HCT116 (cell line): Measurements from ENCODE around the gene MUS81. TPM values are rescaled to one million over a fixed set of nuclear protein-coding genes. Genes with fewer than 3 reads are reported as not detected.
A peak's percentile ranks its signal among the peaks of the same experiment; 100 is the strongest.

ENCODE experiments used
- ATAC-seq: fragments of 200-7000 bp; cut with Tn5 transposase; 2 replicates; pipeline ENCODE4 v1.9.1; 2020; ENCODE audit warnings: mild to moderate bottlenecking, moderate library complexity
- BruUV-seq: library from RNA; stranded (reverse); fragments of 400-500 nt; replicated peaks from 2 replicates; lab custom pipeline; 2021; lab: Mats Ljungman, UMichigan
- CTCF ChIA-PET: fragments of 300-600 bp; sonication (Branson Sonifier 250); formaldehyde crosslinking; loops from one replicate; lab custom pipeline; 2021; ENCODE audit warnings: antibody characterized with exemption; lab: Charles Lee
- POLR2A ChIA-PET: fragments of 300-600, 350-600 bp; sonication (Branson Sonifier 250); formaldehyde crosslinking; loops from one replicate; lab custom pipeline; 2021; ENCODE audit warnings: antibody characterized with exemption; lab: Charles Lee
- RAD21 ChIA-PET, 2 experiments: fragments of 300-600 bp; sonication (Branson Sonifier 250); formaldehyde crosslinking; loops; one replicate each; lab custom pipeline; 2023; ENCODE audit warnings: low total read pairs in 2 of 2; ENCODE audit not compliant: uncharacterized antibody in 2 of 2, unreplicated experiment in 2 of 2, low non-redundant PET in 1 of 2; lab: Charles Lee
- DNase-seq: peaks from one replicate; pipeline ENCODE4 v3.0.0-alpha.2; 2010; ENCODE audit warnings: low read depth, low spot score
- H2AFZ ChIP-seq: fragments of 200-600 bp; shearing (Covaris generic), sonication (generic); 2 replicates; pipeline ENCODE4 v1.6.1; 2017; ENCODE audit warnings: low read depth, mixed run types, mixed read lengths, antibody characterized with exemption, low read length; ENCODE audit not compliant: poor library complexity, severe bottlenecking
- H3K27ac ChIP-seq: 2 replicates; pipeline ENCODE4 v1.5.1; 2012; ENCODE audit warnings: low read depth, low read length
- H3K27me3 ChIP-seq: fragments of 200-600 bp; sonication (generic); 2 replicates; pipeline ENCODE4 v1.6.1; 2016; ENCODE audit warnings: mixed run types, low read length, mixed read lengths; ENCODE audit not compliant: insufficient read depth
- H3K36me3 ChIP-seq, 2 experiments: fragments of 200-500 bp in 1 of 2; fragments of 200-600 bp in 1 of 2; sonication (Bioruptor generic) in 1 of 2; sonication (generic) in 1 of 2; 2 replicates each; pipeline versions ENCODE4 v1.5.1 to v1.6.1; 2014 to 2016; ENCODE audit warnings: low read length in 2 of 2, inconsistent platforms in 1 of 2, mixed read lengths in 1 of 2, mixed run types in 1 of 2; ENCODE audit not compliant: insufficient read depth in 2 of 2, control insufficient read depth in 1 of 2
- H3K4me1 ChIP-seq, 2 experiments: fragments of 200-600 bp in 1 of 2; sonication (generic) in 1 of 2; 2 replicates each; pipeline versions ENCODE4 v1.5.1 to v1.6.1; 2012 to 2017; ENCODE audit warnings: low read length in 2 of 2, inconsistent platforms in 1 of 2, mild to moderate bottlenecking in 1 of 2, mixed read lengths in 1 of 2, mixed run types in 1 of 2, moderate library complexity in 1 of 2; ENCODE audit not compliant: insufficient read depth in 2 of 2, control insufficient read depth in 1 of 2
- H3K4me2 ChIP-seq: fragments of 200-600 bp; sonication (generic); 2 replicates; pipeline ENCODE4 v1.6.1; 2017; ENCODE audit warnings: mixed run types, low read length, mixed read lengths
- H3K4me3 ChIP-seq, 2 experiments: fragments of 200-600 bp in 1 of 2; sonication (generic) in 1 of 2; replicated peaks in 1 of 2; 2 replicates each; pipeline ENCODE4 v1.5.1; 2011 to 2016; ENCODE audit warnings: low read length in 2 of 2, control low read depth in 1 of 2, low read depth in 1 of 2, mild to moderate bottlenecking in 1 of 2, mixed read lengths in 1 of 2, mixed run types in 1 of 2
- H3K79me2 ChIP-seq: fragments of 200-600 bp; sonication (generic); 2 replicates; pipeline ENCODE4 v1.6.1; 2017; ENCODE audit warnings: mild to moderate bottlenecking, mixed run types, low read length, moderate library complexity, mixed read lengths; ENCODE audit not compliant: insufficient read depth
- H3K9ac ChIP-seq: fragments of 200-600 bp; sonication (generic); 2 replicates; pipeline ENCODE4 v1.6.1; 2016; ENCODE audit warnings: low read length, mixed read lengths
- H3K9me2 ChIP-seq: fragments of 200-600 bp; sonication (generic), shearing (Covaris generic); 2 replicates; pipeline ENCODE4 v1.6.1; 2017; ENCODE audit warnings: mixed run types, mild to moderate bottlenecking, moderate library complexity; ENCODE audit not compliant: insufficient read depth
- H3K9me3 ChIP-seq, 2 experiments: fragments of 200-500 bp in 1 of 2; fragments of 200-600 bp in 1 of 2; sonication (Bioruptor generic) in 1 of 2; sonication (generic) in 1 of 2; 2 replicates each; pipeline ENCODE4 v1.6.1; 2014 to 2017; ENCODE audit warnings: low read length in 2 of 2, mixed read lengths in 2 of 2, inconsistent platforms in 1 of 2, low read depth in 1 of 2, mild to moderate bottlenecking in 1 of 2, mixed run types in 1 of 2, moderate library complexity in 1 of 2; ENCODE audit not compliant: control insufficient read depth in 1 of 2, insufficient read depth in 1 of 2
- H4K20me1 ChIP-seq: fragments of 200-600 bp; sonication (generic), shearing (Covaris generic); 2 replicates; pipeline ENCODE4 v1.6.1; 2017; ENCODE audit warnings: mixed run types, mild to moderate bottlenecking, moderate library complexity; ENCODE audit not compliant: insufficient read depth
- CBX3 ChIP-seq: IDR thresholded peaks from 2 replicates; pipeline ENCODE4 v1.6.1; 2012; ENCODE audit warnings: low read depth
- CEBPB ChIP-seq: IDR thresholded peaks from 2 replicates; pipeline ENCODE4 v1.6.1; 2012; ENCODE audit warnings: low read depth
- ELF1 ChIP-seq: IDR thresholded peaks from 2 replicates; pipeline ENCODE4 v1.6.1; 2012; ENCODE audit warnings: low read depth, borderline replicate concordance
- EZH2 ChIP-seq: fragments of 200-600 bp; sonication (generic); IDR thresholded peaks from 2 replicates; pipeline ENCODE4 v1.6.1; 2017; ENCODE audit warnings: antibody characterized with exemption, mixed run types
- FOSL1 ChIP-seq: IDR thresholded peaks from 2 replicates; pipeline ENCODE4 v1.6.1; 2012; ENCODE audit warnings: low read depth
- SIN3A ChIP-seq: IDR thresholded peaks from 2 replicates; pipeline ENCODE4 v1.6.1; 2012; ENCODE audit warnings: low read depth
- SP1 ChIP-seq: IDR thresholded peaks from 2 replicates; pipeline ENCODE4 v1.6.1; 2012; ENCODE audit warnings: low read depth
- YY1 ChIP-seq: IDR thresholded peaks from 2 replicates; pipeline ENCODE4 v1.6.1; 2011; ENCODE audit warnings: low read length, low read depth, moderate library complexity, mild to moderate bottlenecking; ENCODE audit not compliant: insufficient replicate concordance; ENCODE audit errors: extremely low read depth
- ZFX ChIP-seq: fragments of 450-650 bp; IDR thresholded peaks from 2 replicates; pipeline ENCODE4 v1.6.1; 2017
- intact Hi-C: fragments of 100-400 bp; cut with micrococcal nuclease; formaldehyde crosslinking; loops from 2 replicates; pipeline ENCODE4 v1.10.0; 2022
- total RNA-seq: library from RNA; stranded (reverse); gene quantifications from one replicate; pipeline ENCODE4 v1.2.1, GENCODE V29; 2021; ENCODE audit not compliant: unreplicated experiment
- TF ChIP-seq, protein P1 (sequence below): IDR thresholded peaks from 2 replicates; pipeline ENCODE4 v1.6.1; 2011; ENCODE audit warnings: mild to moderate bottlenecking, low read length, moderate library complexity; ENCODE audit not compliant: insufficient replicate concordance; ENCODE audit errors: extremely low read depth
- TF ChIP-seq, protein P2 (sequence below): IDR thresholded peaks from 2 replicates; pipeline ENCODE4 v1.6.1; 2012; ENCODE audit warnings: low read depth

The MUS81 gene
- total RNA-seq, 1 experiment from 2014 or later = 47.2 TPM

DNA sequence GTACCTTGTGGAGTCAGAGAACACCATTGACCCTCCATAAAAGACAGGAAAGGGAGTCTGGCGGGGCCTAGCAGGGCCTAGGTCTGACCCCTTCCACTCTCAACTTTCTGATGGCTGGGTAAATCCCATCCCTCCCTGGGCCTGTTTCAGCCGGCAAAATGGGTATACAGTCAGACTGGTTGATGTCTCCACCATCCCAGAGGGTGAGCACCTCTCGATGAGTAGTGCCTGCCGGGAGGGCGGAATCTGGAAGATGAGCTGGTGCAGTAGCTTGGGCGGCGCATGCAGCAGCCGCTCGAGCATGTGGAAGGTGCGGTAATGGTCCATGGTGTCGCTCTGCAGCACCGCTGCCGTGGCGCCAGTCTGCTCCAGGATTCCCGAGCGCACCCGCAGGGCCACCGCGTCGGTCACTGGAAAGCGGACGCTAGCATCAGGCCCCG is 27.5 kb downstream of the MUS81 start:
- peak overlapping the region; percentile 97 for H3K27ac ChIP-seq
- intact Hi-C loops = loop anchor here (2.0 kb wide), 2 partner anchors 73 to 175 kb away; partner anchors contain the start of genes KAT5 and SART1
- H3K9me2 ChIP-seq = no peaks in the 10 kb centered on the region
- H4K20me1 ChIP-seq = no peaks in the 10 kb centered on the region
- POLR2A ChIA-PET = interaction anchor here (0.6 to 8.5 kb wide), 12 partner anchors 14 to 176 kb away, joined by 3 to 124 read pairs (median 8); partner anchors contain the start of genes CFL1, FOSL1, KAT5 and MUS81
- no peak for DNase-seq
- peak overlapping the region; percentile 90 to 92 for H3K4me3 ChIP-seq
- H3K4me2 ChIP-seq = peak overlapping the region; percentile 98
- H3K27me3 ChIP-seq = no peaks in the 10 kb centered on the region
- TSS peak; percentile 39 for BruUV-seq
- H2AFZ ChIP-seq = no peak overlapping the region
- TF ChIP-seq SIN3A (no peak), ZFX (0 out of 2 replicates have a peak, but pooled peaks have one; percentile 32)
- TF ChIP-seq, all 23 proteins: peak for 1
- RAD21 ChIA-PET = interaction anchor here (0.6 to 3.0 kb wide), 9 partner anchors 16 to 175 kb away, joined by 3 to 10 read pairs (median 4); partner anchors contain the start of gene KAT5 (in 1 of the 2)
- H3K9me3 ChIP-seq = no peaks in the 10 kb centered on the region
- CTCF ChIA-PET = interaction anchor here (0.6 to 6.5 kb wide), 25 partner anchors 9 to 255 kb away, joined by 3 to 82 read pairs (median 4); partner anchors contain the start of genes CFL1, CST6, KAT5 and MUS81
- peaks cover 18 to 68% of the 10 kb centered on the region in 2 experiments for H3K4me1 ChIP-seq
- H3K79me2 ChIP-seq = peaks cover 52% of the 10 kb centered on the region
- peaks cover 14 to 45% of the 10 kb centered on the region in 2 experiments for H3K36me3 ChIP-seq
- peak overlapping the region; percentile 87 for H3K9ac ChIP-seq
- ATAC-seq = no peak

DNA sequence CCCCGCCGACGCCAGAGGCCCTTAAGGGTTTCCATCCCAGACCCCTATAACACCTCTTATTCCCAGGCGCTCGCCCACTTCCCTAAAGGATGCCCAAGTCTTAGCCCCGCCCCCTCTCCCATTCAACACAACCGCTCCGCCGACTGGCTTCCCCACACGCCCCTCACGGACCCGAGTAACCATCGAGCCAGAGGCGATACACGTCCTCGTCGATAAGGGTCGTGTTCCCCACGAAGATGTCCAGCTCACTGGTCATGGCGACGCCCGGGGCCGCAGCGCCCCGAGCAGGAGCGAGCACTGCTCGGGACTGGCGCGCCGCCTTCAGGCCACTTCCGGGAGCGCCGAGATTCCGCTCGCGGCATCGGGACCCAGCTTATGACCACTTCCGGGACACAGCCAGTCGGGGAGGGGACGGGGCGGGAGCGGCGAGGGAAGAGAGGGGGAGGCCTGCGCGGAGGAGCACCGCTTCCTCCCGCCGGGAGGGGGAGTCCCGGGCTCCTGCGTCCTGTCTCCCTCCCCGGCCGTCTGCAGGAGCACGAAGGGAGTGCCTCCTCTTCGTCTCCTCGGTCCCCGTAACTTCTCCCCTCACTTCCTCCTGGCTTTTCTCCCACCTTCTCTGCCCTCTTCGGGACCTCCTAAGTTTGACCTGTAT is 28.1 kb downstream of the MUS81 start, which contains the start of gene FIBP:
Gene FIBP, minus strand, starts transcription at position 309 of the 652 bp plus-strand sequence. Its CDS starts 53 bp downstream, at position 256.
- Histone ChIP-seq H3K4me1 (peaks cover 18 to 73% of the 10 kb centered on the region in 2 experiments), H3K36me3 (peaks cover 14 to 43% of the 10 kb centered on the region in 2 experiments)
- CTCF ChIA-PET = interaction anchor here (0.6 to 6.5 kb wide), 28 partner anchors 9 to 256 kb away, joined by 3 to 82 read pairs (median 4); partner anchors contain the start of genes CFL1, CST6, KAT5 and MUS81
- TF ChIP-seq FOSL1 (no peak), CBX3 (no peak), YY1 (peak; percentile 66), CEBPB (no peak), ELF1 (no peak), SP1 (no peak), EZH2 (no peak)
- TF ChIP-seq, protein P1, sequence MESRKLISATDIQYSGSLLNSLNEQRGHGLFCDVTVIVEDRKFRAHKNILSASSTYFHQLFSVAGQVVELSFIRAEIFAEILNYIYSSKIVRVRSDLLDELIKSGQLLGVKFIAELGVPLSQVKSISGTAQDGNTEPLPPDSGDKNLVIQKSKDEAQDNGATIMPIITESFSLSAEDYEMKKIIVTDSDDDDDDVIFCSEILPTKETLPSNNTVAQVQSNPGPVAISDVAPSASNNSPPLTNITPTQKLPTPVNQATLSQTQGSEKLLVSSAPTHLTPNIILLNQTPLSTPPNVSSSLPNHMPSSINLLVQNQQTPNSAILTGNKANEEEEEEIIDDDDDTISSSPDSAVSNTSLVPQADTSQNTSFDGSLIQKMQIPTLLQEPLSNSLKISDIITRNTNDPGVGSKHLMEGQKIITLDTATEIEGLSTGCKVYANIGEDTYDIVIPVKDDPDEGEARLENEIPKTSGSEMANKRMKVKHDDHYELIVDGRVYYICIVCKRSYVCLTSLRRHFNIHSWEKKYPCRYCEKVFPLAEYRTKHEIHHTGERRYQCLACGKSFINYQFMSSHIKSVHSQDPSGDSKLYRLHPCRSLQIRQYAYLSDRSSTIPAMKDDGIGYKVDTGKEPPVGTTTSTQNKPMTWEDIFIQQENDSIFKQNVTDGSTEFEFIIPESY = peak; percentile 49
- TF ChIP-seq, protein P2, sequence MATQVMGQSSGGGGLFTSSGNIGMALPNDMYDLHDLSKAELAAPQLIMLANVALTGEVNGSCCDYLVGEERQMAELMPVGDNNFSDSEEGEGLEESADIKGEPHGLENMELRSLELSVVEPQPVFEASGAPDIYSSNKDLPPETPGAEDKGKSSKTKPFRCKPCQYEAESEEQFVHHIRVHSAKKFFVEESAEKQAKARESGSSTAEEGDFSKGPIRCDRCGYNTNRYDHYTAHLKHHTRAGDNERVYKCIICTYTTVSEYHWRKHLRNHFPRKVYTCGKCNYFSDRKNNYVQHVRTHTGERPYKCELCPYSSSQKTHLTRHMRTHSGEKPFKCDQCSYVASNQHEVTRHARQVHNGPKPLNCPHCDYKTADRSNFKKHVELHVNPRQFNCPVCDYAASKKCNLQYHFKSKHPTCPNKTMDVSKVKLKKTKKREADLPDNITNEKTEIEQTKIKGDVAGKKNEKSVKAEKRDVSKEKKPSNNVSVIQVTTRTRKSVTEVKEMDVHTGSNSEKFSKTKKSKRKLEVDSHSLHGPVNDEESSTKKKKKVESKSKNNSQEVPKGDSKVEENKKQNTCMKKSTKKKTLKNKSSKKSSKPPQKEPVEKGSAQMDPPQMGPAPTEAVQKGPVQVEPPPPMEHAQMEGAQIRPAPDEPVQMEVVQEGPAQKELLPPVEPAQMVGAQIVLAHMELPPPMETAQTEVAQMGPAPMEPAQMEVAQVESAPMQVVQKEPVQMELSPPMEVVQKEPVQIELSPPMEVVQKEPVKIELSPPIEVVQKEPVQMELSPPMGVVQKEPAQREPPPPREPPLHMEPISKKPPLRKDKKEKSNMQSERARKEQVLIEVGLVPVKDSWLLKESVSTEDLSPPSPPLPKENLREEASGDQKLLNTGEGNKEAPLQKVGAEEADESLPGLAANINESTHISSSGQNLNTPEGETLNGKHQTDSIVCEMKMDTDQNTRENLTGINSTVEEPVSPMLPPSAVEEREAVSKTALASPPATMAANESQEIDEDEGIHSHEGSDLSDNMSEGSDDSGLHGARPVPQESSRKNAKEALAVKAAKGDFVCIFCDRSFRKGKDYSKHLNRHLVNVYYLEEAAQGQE = no peak

More for the DNA sequence above, 28.1 kb downstream of the MUS81 start, which contains the start of gene FIBP:
- ChIA-PET RAD21 (interaction anchor here (0.6 to 3.0 kb wide), 10 partner anchors 16 to 176 kb away, joined by 3 to 10 read pairs (median 4); partner anchors contain the start of gene KAT5 (in 1 of the 2)), POLR2A (interaction anchor here (0.6 to 8.5 kb wide), 11 partner anchors 14 to 176 kb away, joined by 3 to 124 read pairs (median 9); partner anchors contain the start of genes CFL1, FOSL1, KAT5 and MUS81)
- peak within 1 kb of the TSS; percentile 87 for H3K9ac ChIP-seq
- peak within 1 kb of the TSS; percentile 97 for H3K27ac ChIP-seq
- peak within 1 kb of the TSS; percentile 98 for H3K4me2 ChIP-seq
- H3K4me3 ChIP-seq = peak within 1 kb of the TSS; percentile 90 to 92
- H3K79me2 ChIP-seq = peaks cover 54% of the 10 kb centered on the region
- no TSS peak for BruUV-seq
- no peaks in the 10 kb centered on the region for H3K27me3 ChIP-seq
- no peaks in the 10 kb centered on the region for H3K9me3 ChIP-seq
- DNase-seq (peak; percentile 91), ATAC-seq (peak; percentile 65)
- no peaks in the 10 kb centered on the region for H3K9me2 ChIP-seq
- intact Hi-C loops = loop anchor here (2.0 kb wide), 2 partner anchors 73 to 175 kb away; partner anchors contain the start of genes KAT5 and SART1
- H4K20me1 ChIP-seq = no peaks in the 10 kb centered on the region
- no peak within 1 kb of the TSS for H2AFZ ChIP-seq
